K562 (cell line): ENCODE measurements around the gene THADA. TPM values are rescaled to one million over a fixed set of nuclear protein-coding genes. Genes with fewer than 3 reads are reported as not detected.

Source experiments
- CBFB ChIP-seq: sonication (generic); formaldehyde crosslinking; IDR thresholded peaks from 2 replicates; pipeline ENCODE4 v1.4.0; 2020; ENCODE audit warnings: mild to moderate bottlenecking, missing genetic modification reagents
- CXXC5 ChIP-seq: fragments of 250-450 bp; sonication (Bioruptor Pico); IDR thresholded peaks from 2 replicates; pipeline ENCODE4 v1.8.0; 2022; ENCODE audit warnings: inconsistent platforms, mild to moderate bottlenecking, moderate library complexity
- EP400 ChIP-seq: fragments of 450-650 bp; IDR thresholded peaks from 2 replicates; pipeline ENCODE4 v1.6.1; 2017; ENCODE audit warnings: antibody characterized with exemption, mild to moderate bottlenecking, moderate library complexity
- ERF ChIP-seq: fragments of 450-650 bp; formaldehyde crosslinking; IDR thresholded peaks from 2 replicates; pipeline ENCODE4 v1.4.0; 2020; ENCODE audit warnings: mild to moderate bottlenecking, mixed read lengths
- SREBF1 ChIP-seq: fragments of 150-350 bp; IDR thresholded peaks from 2 replicates; pipeline ENCODE4 v1.6.1; 2014; ENCODE audit warnings: antibody characterized with exemption, low read depth, low read length, borderline replicate concordance
- TAF1 ChIP-seq: IDR thresholded peaks from 2 replicates; pipeline ENCODE4 v1.6.1; 2011; ENCODE audit warnings: mild to moderate bottlenecking, low read length, moderate library complexity; ENCODE audit not compliant: insufficient read depth, control insufficient read depth, severe bottlenecking; ENCODE audit errors: extremely low read depth
- TARDBP ChIP-seq: fragments of 450-650 bp; IDR thresholded peaks from 2 replicates; pipeline ENCODE4 v1.6.1; 2016
- TRIM24 ChIP-seq, 2 experiments: fragments of 450-650 bp; IDR thresholded peaks; 2 replicates each; pipeline ENCODE4 v1.6.1; 2016
- XRCC4 ChIP-seq: IDR thresholded peaks from one replicate; pipeline ENCODE4 v1.6.1; 2011; ENCODE audit not compliant: insufficient read depth, insufficient read length; ENCODE audit errors: extremely low read depth
- polyA plus RNA-seq, 8 experiments: library from polyadenylated mRNA; depleted of rRNA in 4 of 8; stranded (reverse) in 5 of 8; unstranded in 3 of 8; fragments of >200 nt; fragmentation: Nextera tagmentation in 2 of 8; fragmentation: Illumina TruSeq in 1 of 8; extraction: Ambion mirVana in 2 of 8; extraction: Trizol in 1 of 8; gene quantifications; 2 replicates each; pipeline versions ENCODE4 v1.2.1 to v1.2.3, GENCODE V29; 2011 to 2014; ENCODE audit warnings: inconsistent platforms in 1 of 8, missing spikeins in 1 of 8
- total RNA-seq, 7 experiments: library from RNA; depleted of rRNA in 6 of 7; stranded (reverse); fragments of >200 nt in 6 of 7; fragmentation: Illumina TruSeq in 2 of 7; extraction: Trizol in 2 of 7; gene quantifications; 2 replicates each; pipeline versions ENCODE4 v1.2.1 to v1.2.3, GENCODE V29; 2011 to 2021; ENCODE audit warnings: low replicate concordance in 1 of 7
- TF ChIP-seq, protein P1 (sequence below): fragments of 450-650 bp; formaldehyde crosslinking; IDR thresholded peaks from 2 replicates; pipeline ENCODE4 v1.4.0; 2022; ENCODE audit warnings: mild to moderate bottlenecking, moderate library complexity
- TF ChIP-seq, protein P2 (sequence below): fragments of 450-650 bp; IDR thresholded peaks from 2 replicates; pipeline ENCODE4 v1.6.1; 2016; ENCODE audit warnings: low read depth, mild to moderate bottlenecking, moderate library complexity
- TF ChIP-seq, protein P3 (sequence below): fragments of 450-650 bp; formaldehyde crosslinking; IDR thresholded peaks from 2 replicates; pipeline ENCODE4 v1.4.0; 2020; ENCODE audit warnings: mild to moderate bottlenecking, mixed read lengths
- TF ChIP-seq, protein P4 (sequence below), 2 experiments: fragments of 450-650 bp in 1 of 2; sonication (generic) in 1 of 2; formaldehyde crosslinking; conservative IDR thresholded peaks; 2 replicates each; pipeline versions ENCODE4 v1.4.0 to v1.8.1; 2020 to 2022; ENCODE audit warnings: mild to moderate bottlenecking in 1 of 2, missing genetic modification reagents in 1 of 2
- TF ChIP-seq, protein P5 (sequence below), 3 experiments: fragments of 200-800 bp in 1 of 3; fragments of 250-450 bp in 1 of 3; fragments of 450-650 bp in 1 of 3; sonication (Bioruptor Pico) in 1 of 3; sonication (Bioruptor generic) in 1 of 3; formaldehyde crosslinking in 1 of 3; IDR thresholded peaks; 2 replicates each; pipeline versions ENCODE4 v1.6.1 to v1.8.0; 2016 to 2022; ENCODE audit warnings: mild to moderate bottlenecking in 2 of 3, missing genetic modification characterization in 2 of 3, missing compliant biosample characterization in 1 of 3, moderate library complexity in 1 of 3

THADA gene
- total and polyA plus RNA-seq, 9 of the 15 experiments (the other 6 are each of a cell fraction or from before 2014, with no cell fraction given), result 17.8 to 34.7 (median 31.9) TPM

DNA sequence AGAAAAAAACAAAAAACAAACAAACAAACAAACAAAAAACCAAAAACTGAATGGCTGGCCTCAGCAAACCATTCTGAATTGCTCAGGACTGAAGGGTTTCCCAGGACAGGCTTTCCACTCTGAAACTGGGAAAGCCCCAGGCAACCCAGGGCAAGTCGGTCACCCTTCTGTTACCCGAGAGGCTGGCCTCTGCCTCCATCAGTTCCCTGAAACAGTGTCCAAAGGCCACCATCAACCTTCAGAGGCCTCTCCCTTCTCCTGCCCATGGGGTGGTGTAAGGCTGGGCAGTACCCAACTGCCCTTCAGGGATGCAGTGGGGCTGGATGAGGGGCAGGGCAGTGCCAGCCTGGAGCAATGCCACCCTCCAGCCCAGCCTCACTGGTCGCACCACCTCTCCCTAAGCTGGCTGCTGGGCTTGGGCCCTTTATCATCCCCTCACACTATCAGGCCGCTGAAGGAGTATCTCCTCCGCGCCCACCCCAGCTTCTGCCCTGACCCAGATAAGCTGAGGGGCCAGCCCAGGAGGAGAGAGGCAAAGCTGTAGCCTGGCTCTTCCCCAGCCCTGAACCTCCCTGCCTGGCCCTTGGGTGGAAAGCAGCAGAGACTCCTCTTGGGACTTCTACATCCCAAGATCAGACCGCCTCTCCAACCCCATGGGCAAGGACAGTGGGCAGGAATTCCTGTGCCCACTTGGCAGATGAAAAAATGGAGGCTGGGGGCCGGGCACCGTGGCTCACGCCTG lies 405.4 kb downstream of the THADA start (continued):
- TF ChIP-seq, protein P1, sequence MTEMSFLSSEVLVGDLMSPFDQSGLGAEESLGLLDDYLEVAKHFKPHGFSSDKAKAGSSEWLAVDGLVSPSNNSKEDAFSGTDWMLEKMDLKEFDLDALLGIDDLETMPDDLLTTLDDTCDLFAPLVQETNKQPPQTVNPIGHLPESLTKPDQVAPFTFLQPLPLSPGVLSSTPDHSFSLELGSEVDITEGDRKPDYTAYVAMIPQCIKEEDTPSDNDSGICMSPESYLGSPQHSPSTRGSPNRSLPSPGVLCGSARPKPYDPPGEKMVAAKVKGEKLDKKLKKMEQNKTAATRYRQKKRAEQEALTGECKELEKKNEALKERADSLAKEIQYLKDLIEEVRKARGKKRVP (CRISPR knock-in tag), result peak; percentile 54
- TF ChIP-seq EP400 (no peak), TAF1 (peak; percentile 29), SREBF1 (no peak), XRCC4 (no peak), TARDBP (no peak), ERF (CRISPR knock-in tag) (peak; percentile 96; the same call in 1 of the 2 replicates), CBFB (CRISPR knock-in tag) (no peak), CXXC5 (CRISPR knock-in tag) (peak; percentile 78), TRIM24 (IDR thresholded peaks at IDR 0.05) (peak in 1 of 2 experiments; percentile 73; a peak in 2 of 4 replicates)
- TF ChIP-seq, protein P2, sequence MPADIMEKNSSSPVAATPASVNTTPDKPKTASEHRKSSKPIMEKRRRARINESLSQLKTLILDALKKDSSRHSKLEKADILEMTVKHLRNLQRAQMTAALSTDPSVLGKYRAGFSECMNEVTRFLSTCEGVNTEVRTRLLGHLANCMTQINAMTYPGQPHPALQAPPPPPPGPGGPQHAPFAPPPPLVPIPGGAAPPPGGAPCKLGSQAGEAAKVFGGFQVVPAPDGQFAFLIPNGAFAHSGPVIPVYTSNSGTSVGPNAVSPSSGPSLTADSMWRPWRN, result no peak
- TF ChIP-seq, protein P3, sequence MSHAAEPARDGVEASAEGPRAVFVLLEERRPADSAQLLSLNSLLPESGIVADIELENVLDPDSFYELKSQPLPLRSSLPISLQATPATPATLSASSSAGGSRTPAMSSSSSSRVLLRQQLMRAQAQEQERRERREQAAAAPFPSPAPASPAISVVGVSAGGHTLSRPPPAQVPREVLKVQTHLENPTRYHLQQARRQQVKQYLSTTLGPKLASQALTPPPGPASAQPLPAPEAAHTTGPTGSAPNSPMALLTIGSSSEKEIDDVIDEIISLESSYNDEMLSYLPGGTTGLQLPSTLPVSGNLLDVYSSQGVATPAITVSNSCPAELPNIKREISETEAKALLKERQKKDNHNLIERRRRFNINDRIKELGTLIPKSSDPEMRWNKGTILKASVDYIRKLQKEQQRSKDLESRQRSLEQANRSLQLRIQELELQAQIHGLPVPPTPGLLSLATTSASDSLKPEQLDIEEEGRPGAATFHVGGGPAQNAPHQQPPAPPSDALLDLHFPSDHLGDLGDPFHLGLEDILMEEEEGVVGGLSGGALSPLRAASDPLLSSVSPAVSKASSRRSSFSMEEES, result 0 out of 2 replicates have a peak, but pooled peaks have one; percentile 0
- TF ChIP-seq, protein P4, sequence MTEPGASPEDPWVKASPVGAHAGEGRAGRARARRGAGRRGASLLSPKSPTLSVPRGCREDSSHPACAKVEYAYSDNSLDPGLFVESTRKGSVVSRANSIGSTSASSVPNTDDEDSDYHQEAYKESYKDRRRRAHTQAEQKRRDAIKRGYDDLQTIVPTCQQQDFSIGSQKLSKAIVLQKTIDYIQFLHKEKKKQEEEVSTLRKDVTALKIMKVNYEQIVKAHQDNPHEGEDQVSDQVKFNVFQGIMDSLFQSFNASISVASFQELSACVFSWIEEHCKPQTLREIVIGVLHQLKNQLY (CRISPR knock-in tag; conservative IDR thresholded peaks at IDR 0.05), result no peak
- TF ChIP-seq, protein P5, sequence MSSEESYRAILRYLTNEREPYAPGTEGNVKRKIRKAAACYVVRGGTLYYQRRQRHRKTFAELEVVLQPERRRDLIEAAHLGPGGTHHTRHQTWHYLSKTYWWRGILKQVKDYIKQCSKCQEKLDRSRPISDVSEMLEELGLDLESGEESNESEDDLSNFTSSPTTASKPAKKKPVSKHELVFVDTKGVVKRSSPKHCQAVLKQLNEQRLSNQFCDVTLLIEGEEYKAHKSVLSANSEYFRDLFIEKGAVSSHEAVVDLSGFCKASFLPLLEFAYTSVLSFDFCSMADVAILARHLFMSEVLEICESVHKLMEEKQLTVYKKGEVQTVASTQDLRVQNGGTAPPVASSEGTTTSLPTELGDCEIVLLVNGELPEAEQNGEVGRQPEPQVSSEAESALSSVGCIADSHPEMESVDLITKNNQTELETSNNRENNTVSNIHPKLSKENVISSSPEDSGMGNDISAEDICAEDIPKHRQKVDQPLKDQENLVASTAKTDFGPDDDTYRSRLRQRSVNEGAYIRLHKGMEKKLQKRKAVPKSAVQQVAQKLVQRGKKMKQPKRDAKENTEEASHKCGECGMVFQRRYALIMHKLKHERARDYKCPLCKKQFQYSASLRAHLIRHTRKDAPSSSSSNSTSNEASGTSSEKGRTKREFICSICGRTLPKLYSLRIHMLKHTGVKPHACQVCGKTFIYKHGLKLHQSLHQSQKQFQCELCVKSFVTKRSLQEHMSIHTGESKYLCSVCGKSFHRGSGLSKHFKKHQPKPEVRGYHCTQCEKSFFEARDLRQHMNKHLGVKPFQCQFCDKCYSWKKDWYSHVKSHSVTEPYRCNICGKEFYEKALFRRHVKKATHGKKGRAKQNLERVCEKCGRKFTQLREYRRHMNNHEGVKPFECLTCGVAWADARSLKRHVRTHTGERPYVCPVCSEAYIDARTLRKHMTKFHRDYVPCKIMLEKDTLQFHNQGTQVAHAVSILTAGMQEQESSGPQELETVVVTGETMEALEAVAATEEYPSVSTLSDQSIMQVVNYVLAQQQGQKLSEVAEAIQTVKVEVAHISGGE (CRISPR knock-in tag; IDR thresholded peaks at IDR 0.05), result peak in 2 of 3 experiments; percentile 18 to 74; a peak in 3 of 6 replicates
